ENCODE results near the gene BRD3OS.

- no peak for TF ChIP-seq POLR2A (IDR thresholded peaks at IDR 0.05)
- TF ChIP-seq, protein P1, sequence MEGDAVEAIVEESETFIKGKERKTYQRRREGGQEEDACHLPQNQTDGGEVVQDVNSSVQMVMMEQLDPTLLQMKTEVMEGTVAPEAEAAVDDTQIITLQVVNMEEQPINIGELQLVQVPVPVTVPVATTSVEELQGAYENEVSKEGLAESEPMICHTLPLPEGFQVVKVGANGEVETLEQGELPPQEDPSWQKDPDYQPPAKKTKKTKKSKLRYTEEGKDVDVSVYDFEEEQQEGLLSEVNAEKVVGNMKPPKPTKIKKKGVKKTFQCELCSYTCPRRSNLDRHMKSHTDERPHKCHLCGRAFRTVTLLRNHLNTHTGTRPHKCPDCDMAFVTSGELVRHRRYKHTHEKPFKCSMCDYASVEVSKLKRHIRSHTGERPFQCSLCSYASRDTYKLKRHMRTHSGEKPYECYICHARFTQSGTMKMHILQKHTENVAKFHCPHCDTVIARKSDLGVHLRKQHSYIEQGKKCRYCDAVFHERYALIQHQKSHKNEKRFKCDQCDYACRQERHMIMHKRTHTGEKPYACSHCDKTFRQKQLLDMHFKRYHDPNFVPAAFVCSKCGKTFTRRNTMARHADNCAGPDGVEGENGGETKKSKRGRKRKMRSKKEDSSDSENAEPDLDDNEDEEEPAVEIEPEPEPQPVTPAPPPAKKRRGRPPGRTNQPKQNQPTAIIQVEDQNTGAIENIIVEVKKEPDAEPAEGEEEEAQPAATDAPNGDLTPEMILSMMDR (IDR thresholded peaks at IDR 0.05), result no peak
Observed at GRCh38 chr9:134030821-134031470, 5.7 kb downstream of the BRD3OS start.

All from adrenal gland (tissue), 5 donors.